Measurements from ENCODE around the gene PODXL2.

The PODXL2 gene

DNA sequence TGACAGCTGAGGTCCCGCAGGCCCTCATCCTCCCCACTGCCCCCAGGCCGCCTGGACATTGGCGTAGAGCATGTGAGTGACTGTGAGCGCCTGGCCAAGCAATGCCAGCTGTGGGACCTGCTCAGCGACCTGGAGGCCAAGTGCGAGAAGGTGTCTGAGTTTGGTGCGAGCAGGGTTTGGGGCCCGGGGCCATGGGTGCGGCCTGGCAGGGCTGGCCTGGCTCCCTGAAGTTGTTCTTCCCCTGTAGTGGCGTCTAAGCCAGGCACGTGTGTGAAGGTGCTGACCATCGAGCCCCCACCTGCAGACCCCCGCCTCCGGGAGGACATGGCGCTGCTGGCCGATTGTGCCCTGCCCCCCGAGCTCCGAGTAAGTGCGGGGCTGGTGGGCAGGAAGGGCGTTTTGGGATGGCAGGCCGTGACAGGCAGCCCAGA, 48.0 kb downstream of the PODXL2 start:
- H3K4me3 ChIP-seq (ENCODE audit: low read depth, low read length) = no peak overlapping the region
- TF ChIP-seq, protein P1, sequence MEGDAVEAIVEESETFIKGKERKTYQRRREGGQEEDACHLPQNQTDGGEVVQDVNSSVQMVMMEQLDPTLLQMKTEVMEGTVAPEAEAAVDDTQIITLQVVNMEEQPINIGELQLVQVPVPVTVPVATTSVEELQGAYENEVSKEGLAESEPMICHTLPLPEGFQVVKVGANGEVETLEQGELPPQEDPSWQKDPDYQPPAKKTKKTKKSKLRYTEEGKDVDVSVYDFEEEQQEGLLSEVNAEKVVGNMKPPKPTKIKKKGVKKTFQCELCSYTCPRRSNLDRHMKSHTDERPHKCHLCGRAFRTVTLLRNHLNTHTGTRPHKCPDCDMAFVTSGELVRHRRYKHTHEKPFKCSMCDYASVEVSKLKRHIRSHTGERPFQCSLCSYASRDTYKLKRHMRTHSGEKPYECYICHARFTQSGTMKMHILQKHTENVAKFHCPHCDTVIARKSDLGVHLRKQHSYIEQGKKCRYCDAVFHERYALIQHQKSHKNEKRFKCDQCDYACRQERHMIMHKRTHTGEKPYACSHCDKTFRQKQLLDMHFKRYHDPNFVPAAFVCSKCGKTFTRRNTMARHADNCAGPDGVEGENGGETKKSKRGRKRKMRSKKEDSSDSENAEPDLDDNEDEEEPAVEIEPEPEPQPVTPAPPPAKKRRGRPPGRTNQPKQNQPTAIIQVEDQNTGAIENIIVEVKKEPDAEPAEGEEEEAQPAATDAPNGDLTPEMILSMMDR (IDR thresholded peaks at IDR 0.05; ENCODE audit: low read depth, low read length) = no peak

DNA sequence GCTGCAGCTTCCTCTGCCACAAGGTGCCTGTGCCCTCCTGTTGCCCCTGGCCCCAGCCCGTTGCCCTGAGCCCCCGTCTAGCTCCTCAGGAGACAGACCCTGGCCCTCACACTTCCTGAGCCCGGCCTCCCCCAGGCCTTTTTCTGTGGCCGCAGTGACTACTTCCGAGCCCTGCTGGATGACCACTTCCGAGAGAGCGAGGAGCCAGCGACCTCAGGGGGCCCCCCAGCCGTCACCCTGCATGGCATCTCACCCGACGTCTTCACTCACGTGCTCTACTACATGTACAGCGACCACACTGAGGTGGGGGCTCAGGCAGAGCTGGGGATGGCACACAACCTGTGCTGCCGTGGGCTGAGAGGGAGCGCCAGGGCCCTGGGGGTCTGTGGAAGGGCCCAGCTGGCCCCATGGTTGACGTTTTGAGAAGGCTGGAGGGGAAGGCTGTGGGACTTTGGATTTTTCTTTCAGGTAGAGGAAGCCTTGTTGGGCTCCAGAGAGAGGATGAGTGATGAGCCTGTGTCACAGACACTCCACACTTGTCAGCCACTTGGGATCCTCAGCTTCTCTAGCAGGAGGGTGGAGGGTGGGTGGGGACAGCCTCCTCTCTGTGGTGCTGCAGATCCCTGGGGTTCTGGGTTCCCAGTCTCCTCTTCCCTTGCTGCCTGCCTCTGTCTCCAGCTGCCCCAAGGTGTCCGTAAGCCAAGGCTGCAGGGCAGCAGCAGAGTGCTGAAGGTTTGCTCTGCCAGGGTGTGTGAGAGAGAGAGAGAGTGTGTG, 48.7 kb downstream of the PODXL2 start:
- no peak overlapping the region for H3K4me3 ChIP-seq (ENCODE audit: low read depth, low read length)
- TF ChIP-seq, protein P1 (IDR thresholded peaks at IDR 0.05; ENCODE audit: low read depth, low read length) = no peak

DNA sequence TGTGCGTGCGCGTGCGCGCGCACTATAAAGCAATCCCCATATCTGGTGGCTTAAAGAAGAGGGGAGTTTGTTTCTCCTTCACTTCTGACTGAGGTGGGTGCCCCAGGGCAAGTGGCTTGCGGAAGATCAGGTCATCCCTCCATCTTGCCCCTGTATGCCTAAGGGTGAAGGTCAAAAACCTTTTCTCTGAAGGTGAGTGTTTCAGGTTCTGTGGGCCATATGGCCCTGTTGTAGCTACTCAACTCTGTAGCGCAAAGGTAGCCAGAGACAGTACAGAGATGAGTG, 49.3 kb downstream of the PODXL2 start:
- TF ChIP-seq, protein P1 (IDR thresholded peaks at IDR 0.05; ENCODE audit: low read depth, low read length) = no peak
- no peak overlapping the region for H3K4me3 ChIP-seq (ENCODE audit: low read depth, low read length)

DNA sequence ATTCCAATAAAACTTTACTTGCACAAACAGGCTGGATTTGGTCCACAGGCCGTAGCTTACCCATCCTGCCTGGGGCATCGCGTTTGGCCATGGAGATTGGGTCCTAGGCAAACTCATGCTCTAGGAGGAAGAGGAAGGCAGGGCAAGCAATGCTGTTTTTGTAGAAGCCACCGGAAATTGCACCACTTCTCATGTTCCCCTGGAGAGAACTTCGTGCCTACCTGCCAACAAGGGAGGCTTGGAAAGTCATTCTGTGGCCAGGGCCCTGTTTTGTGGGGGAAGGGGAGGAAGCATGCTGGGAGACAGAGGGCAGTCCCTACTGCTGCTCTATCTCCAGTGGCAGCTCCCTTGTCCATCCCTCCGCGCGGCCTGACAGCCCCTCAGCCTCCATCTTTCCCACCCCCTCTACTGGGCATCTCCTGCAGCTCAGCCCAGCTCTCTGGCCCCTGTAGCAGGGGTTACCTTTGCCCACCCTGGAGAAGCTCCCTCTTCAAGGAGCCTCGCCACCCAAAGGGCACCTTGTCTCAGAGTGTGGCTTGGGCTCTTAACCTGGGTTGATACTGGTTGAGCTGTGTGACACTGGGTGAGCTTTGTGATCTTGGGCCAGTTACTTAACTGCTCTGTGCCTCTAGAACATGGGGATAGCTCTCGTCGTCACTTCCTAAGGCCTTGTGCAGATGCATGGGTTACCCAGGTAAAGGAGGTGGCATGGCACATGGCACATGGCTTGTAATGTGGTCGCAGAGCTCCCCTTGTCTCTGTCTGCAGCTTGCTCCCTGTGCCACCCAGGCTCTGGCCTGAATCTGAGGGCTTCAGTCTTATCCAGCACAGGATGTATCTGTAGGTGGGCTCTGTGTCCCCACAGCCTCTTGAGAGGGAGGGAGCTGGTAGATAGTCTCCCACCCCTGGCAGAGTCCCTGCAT, 49.9 kb downstream of the PODXL2 start:
- TF ChIP-seq, protein P1 (IDR thresholded peaks at IDR 0.05; ENCODE audit: low read depth, low read length) = no peak
- no peak overlapping the region for H3K4me3 ChIP-seq (ENCODE audit: low read depth, low read length)

DNA sequence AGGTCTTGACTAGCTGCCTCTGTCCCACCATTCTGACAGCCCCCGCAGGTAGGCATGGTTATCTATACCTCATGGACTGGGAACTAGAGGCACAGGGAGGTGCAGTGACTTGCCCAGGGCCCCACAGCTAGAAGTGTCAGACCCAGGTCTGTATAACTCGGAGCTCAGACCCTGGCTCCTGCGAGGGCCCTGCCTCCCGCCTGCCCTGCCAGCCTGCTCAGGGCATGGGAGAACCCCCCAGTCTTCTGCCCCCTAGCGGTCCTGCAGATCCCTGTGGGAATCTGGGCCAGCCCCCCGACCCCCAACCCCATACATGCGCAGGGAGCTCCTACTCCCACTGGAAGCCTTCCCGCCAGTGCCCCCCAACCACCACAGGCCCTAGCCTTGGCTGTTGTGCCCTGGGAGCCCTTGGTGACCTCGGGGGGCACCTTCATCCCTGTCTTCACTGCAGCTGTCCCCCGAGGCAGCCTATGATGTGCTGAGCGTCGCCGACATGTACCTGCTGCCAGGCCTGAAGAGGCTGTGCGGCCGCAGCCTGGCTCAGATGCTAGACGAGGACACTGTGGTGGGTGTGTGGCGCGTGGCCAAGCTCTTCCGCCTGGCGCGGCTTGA, 50.7 kb downstream of the PODXL2 start:
- H3K4me3 ChIP-seq (ENCODE audit: low read depth, low read length) = no peak overlapping the region
- TF ChIP-seq, protein P1 (IDR thresholded peaks at IDR 0.05; ENCODE audit: low read depth, low read length) = no peak

DNA sequence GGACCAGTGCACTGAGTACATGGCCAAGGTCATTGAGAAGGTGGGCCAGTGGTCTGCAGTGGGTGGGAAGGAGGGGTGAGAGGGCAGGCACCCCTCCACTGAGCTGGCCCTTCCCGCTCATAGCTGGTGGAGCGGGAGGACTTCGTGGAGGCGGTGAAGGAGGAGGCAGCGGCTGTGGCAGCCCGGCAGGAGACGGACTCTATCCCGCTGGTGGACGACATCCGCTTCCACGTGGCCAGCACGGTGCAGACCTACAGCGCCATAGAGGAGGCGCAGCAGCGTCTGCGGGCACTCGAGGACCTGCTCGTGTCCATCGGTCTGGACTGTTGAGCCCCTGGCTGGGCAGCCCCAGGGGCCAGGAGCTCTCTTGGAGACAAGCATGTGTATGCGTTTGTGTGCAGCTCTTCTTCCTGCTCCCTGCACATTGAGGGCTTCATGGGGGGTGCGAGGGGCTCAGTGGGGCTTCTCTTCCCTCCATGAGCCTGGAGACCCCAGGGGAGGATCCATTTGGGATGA, 51.2 kb downstream of the PODXL2 start:
- no peak overlapping the region for H3K4me3 ChIP-seq (ENCODE audit: low read depth, low read length)
- TF ChIP-seq, protein P1 (IDR thresholded peaks at IDR 0.05; ENCODE audit: low read depth, low read length) = no peak
